ENCODE data around the gene EEFSEC. TPM values are rescaled to one million over a fixed set of nuclear protein-coding genes. Genes with fewer than 3 reads are reported as not detected.

EEFSEC gene
- total and polyA plus RNA-seq, 2 of the 4 experiments (the other 2 are of a cell fraction), result 4.5 to 9.3 TPM

DNA sequence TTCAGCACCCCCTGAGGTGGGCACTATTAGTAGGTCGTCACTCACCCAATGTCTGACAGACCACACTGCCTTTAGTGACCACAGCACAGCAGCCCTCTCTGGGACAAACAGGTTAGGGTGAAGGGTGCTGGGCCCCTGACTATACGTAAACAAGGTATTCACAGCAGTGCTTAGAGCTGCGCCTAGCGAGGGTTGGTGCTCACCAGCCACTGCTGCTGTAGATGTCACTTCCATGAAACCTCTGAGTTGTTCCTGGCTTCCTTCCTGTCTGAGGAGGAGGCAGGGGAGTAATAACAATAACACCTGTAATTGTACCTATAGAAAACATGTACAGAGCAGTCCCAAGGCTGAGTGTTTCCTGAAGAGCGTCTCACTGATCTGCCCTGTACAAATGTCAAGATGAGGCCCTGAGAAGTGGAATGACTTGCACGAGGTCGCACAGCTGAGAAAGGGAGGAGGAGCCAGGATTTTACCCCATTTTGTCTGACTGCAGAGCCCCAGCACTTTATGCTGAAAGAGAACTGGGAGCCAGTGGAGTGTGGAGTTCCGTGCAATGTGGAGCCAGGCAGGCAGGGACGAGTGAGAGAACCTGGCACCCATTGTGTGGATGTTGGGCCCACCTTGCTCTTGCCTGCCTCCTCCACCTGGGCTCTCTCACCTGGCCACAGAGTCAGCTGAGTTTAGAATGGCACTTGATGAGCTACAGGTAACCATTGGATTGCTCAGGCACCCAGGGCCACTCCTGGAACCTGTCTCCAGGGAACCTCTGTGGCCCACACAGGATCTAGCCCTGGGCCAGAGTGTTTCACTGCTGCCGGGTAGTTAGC is 219.6 kb downstream of the EEFSEC start:
- no peak overlapping the region for H2BK120ac ChIP-seq (ENCODE audit: low read depth, low read length)
- no peaks in the 10 kb centered on the region for H3K79me1 ChIP-seq (ENCODE audit: low read depth in 1 of 2, low read length in 2 of 2)
- TF ChIP-seq RAD21 (IDR thresholded peaks at IDR 0.05; ENCODE audit: low read length), result no peak
- no peak overlapping the region for H2AFZ ChIP-seq (replicated peaks; ENCODE audit: low read length, poor library complexity)
- intact Hi-C loops (cut with micrococcal nuclease), result no loop called here
- peaks cover under 1% of the 10 kb centered on the region for H3K4me1 ChIP-seq (ENCODE audit: control insufficient read depth, insufficient read depth, low read length)
- no peak overlapping the region for H4K5ac ChIP-seq (ENCODE audit: low read depth, low read length)
- no peaks in the 10 kb centered on the region for H3K27me3 ChIP-seq (ENCODE audit: control insufficient read depth, insufficient read depth, low read length)
- no peak overlapping the region for H2BK15ac ChIP-seq (ENCODE audit: low read depth, low read length)
- dilution Hi-C loops (cut with HindIII; ENCODE audit: low sequenced_read_pairs, unreplicated experiment), result no loop called here
- no peak overlapping the region for H3K27ac ChIP-seq (ENCODE audit: insufficient read depth, low read length)
- H2BK20ac ChIP-seq (ENCODE audit: low read depth, low read length), result no peak overlapping the region
- no peak overlapping the region for H2BK5ac ChIP-seq (ENCODE audit: low read depth, low read length, poor library complexity, severe bottlenecking)
- BruUV-seq (replicated peaks), result no TSS peak
- H3K4me3 ChIP-seq (ENCODE audit: insufficient read depth, low read depth, low read length), result no peak overlapping the region
- H2AK5ac ChIP-seq (ENCODE audit: low read depth, low read length), result no peak overlapping the region
- H2AK9ac ChIP-seq (replicated peaks; ENCODE audit: low read depth, low read length, poor library complexity), result no peak overlapping the region
- H3K9me1 ChIP-seq (ENCODE audit: insufficient read depth, low read length), result peaks cover 2% of the 10 kb centered on the region; the same call in 1 of the 2 replicates
- no peak overlapping the region for H3K23ac ChIP-seq (ENCODE audit: low read depth, low read length)
- no peak overlapping the region for H4K91ac ChIP-seq (ENCODE audit: insufficient read depth, low read depth, low read length)
- no peak overlapping the region for H3K9ac ChIP-seq (ENCODE audit: low read depth, low read length)
- no peak overlapping the region for H3K14ac ChIP-seq (replicated peaks; ENCODE audit: low read depth, low read length)
- no peak overlapping the region for H3K4ac ChIP-seq (ENCODE audit: low read depth, low read length)
- H4K8ac ChIP-seq (ENCODE audit: low read depth in 2 of 2, low read length in 2 of 2), result no peak overlapping the region
- WGBS, 2 experiments (ENCODE audit: extremely low coverage in 2 of 2, insufficient read length in 1 of 2), result 94% methylated on average over 2 of the region's 10 CpGs; no CpG with 5 or more reads in 1 of the 2 experiments
- no peak for DNase-seq
- CTCF ChIA-PET, result no interaction called here
- POLR2A ChIA-PET (ENCODE audit: unreplicated experiment), result no interaction called here
- peaks cover 2% of the 10 kb centered on the region; the same call in 1 of the 2 replicates for H4K20me1 ChIP-seq (ENCODE audit: insufficient read depth, low read length)
- no peaks in the 10 kb centered on the region for H3K9me3 ChIP-seq (ENCODE audit: control insufficient read depth, insufficient read depth, low read length)
- no peak overlapping the region for H3K4me2 ChIP-seq (ENCODE audit: low read depth, low read length)
- no peak overlapping the region for H3K18ac ChIP-seq (ENCODE audit: low read depth, low read length)
- in situ Hi-C loops (cut with MboI; ENCODE audit: low sequenced_read_pairs), result no loop called here
- ATAC-seq (ENCODE audit: low read depth), result no peak
- H3K56ac ChIP-seq (ENCODE audit: extremely low read depth, insufficient read depth, low read length), result no peak overlapping the region
- no peaks in the 10 kb centered on the region for H3K36me3 ChIP-seq (ENCODE audit: control insufficient read depth, insufficient read depth, low read length)
